Endothelial cell of umbilical vein (primary cell): ENCODE measurements around the gene HMGCL. TPM values are rescaled to one million over a fixed set of nuclear protein-coding genes. Genes with fewer than 3 reads are reported as not detected.

Source experiments
- BruUV-seq: library from RNA; stranded (reverse); fragments of 400-500 nt; replicated peaks from 2 replicates; lab custom pipeline; 2021; lab: Mats Ljungman, UMichigan
- CTCF ChIA-PET: fragments of 300-600, 350-600 bp; sonication (Branson Sonifier 250); formaldehyde crosslinking; loops from one replicate; lab custom pipeline; 2021; ENCODE audit warnings: antibody characterized with exemption, inconsistent platforms; lab: Charles Lee
- POLR2A ChIA-PET: fragments of 300-600, 350-600 bp; sonication (Branson Sonifier 250); formaldehyde crosslinking; loops from one replicate; lab custom pipeline; 2021; ENCODE audit warnings: antibody characterized with exemption, inconsistent platforms; lab: Charles Lee
- DNase-seq: peaks from one replicate; pipeline ENCODE4 v3.0.0-alpha.2; 2011; ENCODE audit warnings: low read depth, low spot score
- FAIRE-seq: peaks from 2 replicates; lab custom pipeline; 2011; peaks lifted over from hg19 to GRCh38; lab: Jason Lieb, UNC
- H2AFZ ChIP-seq: 2 replicates; pipeline ENCODE4 v1.6.0; 2012; ENCODE audit warnings: low read depth, low read length, control low read depth, inconsistent platforms
- H3K27ac ChIP-seq: 2 replicates; pipeline ENCODE4 v1.5.1; 2011; ENCODE audit warnings: low read depth, mild to moderate bottlenecking, control low read depth, low read length, moderate library complexity; ENCODE audit not compliant: insufficient read depth
- H3K27me3 ChIP-seq, 2 experiments: 2 replicates each; pipeline versions ENCODE4 v1.6.0 to v1.6.1; 2011; ENCODE audit warnings: low read length in 2 of 2, mixed read lengths in 1 of 2; ENCODE audit not compliant: control insufficient read depth in 2 of 2, insufficient read depth in 2 of 2
- H3K36me3 ChIP-seq, 2 experiments: 2 replicates in 1 of 2; 3 replicates in 1 of 2; pipeline ENCODE4 v1.5.1; 2011; ENCODE audit warnings: low read length in 2 of 2, mild to moderate bottlenecking in 1 of 2, moderate library complexity in 1 of 2; ENCODE audit not compliant: control insufficient read depth in 2 of 2, insufficient read depth in 2 of 2; ENCODE audit errors: extremely low read depth in 1 of 2
- H3K4me1 ChIP-seq: 3 replicates; pipeline ENCODE4 v1.5.1; 2011; ENCODE audit warnings: mild to moderate bottlenecking, low read length; ENCODE audit not compliant: control insufficient read depth, insufficient read depth; ENCODE audit errors: extremely low read depth
- H3K4me2 ChIP-seq: 2 replicates; pipeline ENCODE4 v1.6.1; 2011; ENCODE audit warnings: low read length, control low read depth, mixed read lengths; ENCODE audit not compliant: insufficient read depth
- H3K4me3 ChIP-seq, 3 experiments: fragments of 200-600 bp in 1 of 3; sonication (generic), shearing (Covaris generic) in 1 of 3; replicated peaks in 1 of 3; 2 replicates each; pipeline ENCODE4 v1.5.1; 2011 to 2016; ENCODE audit warnings: control low read depth in 3 of 3, low read length in 3 of 3, mild to moderate bottlenecking in 2 of 3, inconsistent platforms in 1 of 3, low read depth in 1 of 3, moderate library complexity in 1 of 3; ENCODE audit not compliant: insufficient read depth in 1 of 3
- H3K79me2 ChIP-seq: 2 replicates; pipeline ENCODE4 v1.6.0; 2012; ENCODE audit warnings: low read length, inconsistent platforms; ENCODE audit not compliant: control insufficient read depth, insufficient read depth
- H3K9ac ChIP-seq: replicated peaks from 2 replicates; pipeline ENCODE3; 2011; ENCODE audit warnings: low read length, control low read depth; ENCODE audit not compliant: insufficient read depth; ENCODE audit errors: extremely low read depth
- H3K9me1 ChIP-seq: replicated peaks from 3 replicates; pipeline ENCODE4 v1.6.0; 2011; ENCODE audit warnings: mild to moderate bottlenecking, low read length; ENCODE audit not compliant: control insufficient read depth, insufficient read depth; ENCODE audit errors: extremely low read depth
- H3K9me3 ChIP-seq: replicated peaks from 2 replicates; pipeline ENCODE4 v1.5.1; 2012; ENCODE audit warnings: low read length, inconsistent platforms; ENCODE audit not compliant: control insufficient read depth, insufficient read depth
- H4K20me1 ChIP-seq: replicated peaks from 2 replicates; pipeline ENCODE3; 2011; ENCODE audit warnings: mild to moderate bottlenecking, low read length; ENCODE audit not compliant: control insufficient read depth, insufficient read depth; ENCODE audit errors: extremely low read depth
- EZH2 ChIP-seq: IDR thresholded peaks from 2 replicates; pipeline ENCODE4 v1.6.1; 2012; ENCODE audit warnings: borderline replicate concordance, low read depth, mild to moderate bottlenecking, moderate library complexity, low read length, inconsistent platforms; ENCODE audit not compliant: severe bottlenecking
- JUN ChIP-seq: IDR thresholded peaks from 2 replicates; pipeline ENCODE4 v1.6.1; 2011; ENCODE audit warnings: borderline replicate concordance, low read depth; ENCODE audit not compliant: insufficient read length, insufficient read depth
- POLR2AphosphoS5 ChIP-seq: IDR thresholded peaks from 2 replicates; pipeline ENCODE4 v1.6.1; 2012; ENCODE audit warnings: low read depth, mild to moderate bottlenecking, control low read depth, low read length, moderate library complexity; ENCODE audit not compliant: insufficient read depth
- dilution Hi-C: fragments of 300-500 bp; cut with MboI; formaldehyde crosslinking; loops from one replicate; pipeline ENCODE4 v1.15.0; 2019; ENCODE audit warnings: low sequenced_read_pairs; ENCODE audit not compliant: extremely low pct_ligation_motif_present
- intact Hi-C: fragments of 100-400 bp; cut with micrococcal nuclease; formaldehyde crosslinking; loops from one replicate; pipeline ENCODE4 v1.10.0; 2022
- polyA plus RNA-seq, 4 experiments: library from polyadenylated mRNA; depleted of rRNA in 3 of 4; stranded (reverse) in 3 of 4; unstranded in 1 of 4; fragments of >200 nt; gene quantifications; 2 replicates each; pipeline versions ENCODE4 v1.2.1 to v1.2.3, GENCODE V29; 2011 to 2012; ENCODE audit warnings: missing spikeins in 1 of 4
- total RNA-seq: library from RNA; stranded (reverse); gene quantifications from 2 replicates; pipeline ENCODE4 v1.2.3, GENCODE V29; 2021
- TF ChIP-seq, protein P1 (sequence below), 2 donors: IDR thresholded peaks; 1 replicate in 1 of 2; 2 replicates in 1 of 2; pipeline ENCODE4 v1.5.1; 2011; ENCODE audit warnings: low read length in 2 of 2, mild to moderate bottlenecking in 2 of 2, moderate library complexity in 2 of 2, control low read depth in 1 of 2, inconsistent platforms in 1 of 2, low read depth in 1 of 2; ENCODE audit not compliant: insufficient read depth in 1 of 2; ENCODE audit errors: extremely low read depth in 1 of 2

The HMGCL gene
- total and polyA plus RNA-seq, 2 donors (not counting 3 experiments of a cell fraction or from before 2014, with no cell fraction given), result 24.2 to 30.0 TPM

DNA sequence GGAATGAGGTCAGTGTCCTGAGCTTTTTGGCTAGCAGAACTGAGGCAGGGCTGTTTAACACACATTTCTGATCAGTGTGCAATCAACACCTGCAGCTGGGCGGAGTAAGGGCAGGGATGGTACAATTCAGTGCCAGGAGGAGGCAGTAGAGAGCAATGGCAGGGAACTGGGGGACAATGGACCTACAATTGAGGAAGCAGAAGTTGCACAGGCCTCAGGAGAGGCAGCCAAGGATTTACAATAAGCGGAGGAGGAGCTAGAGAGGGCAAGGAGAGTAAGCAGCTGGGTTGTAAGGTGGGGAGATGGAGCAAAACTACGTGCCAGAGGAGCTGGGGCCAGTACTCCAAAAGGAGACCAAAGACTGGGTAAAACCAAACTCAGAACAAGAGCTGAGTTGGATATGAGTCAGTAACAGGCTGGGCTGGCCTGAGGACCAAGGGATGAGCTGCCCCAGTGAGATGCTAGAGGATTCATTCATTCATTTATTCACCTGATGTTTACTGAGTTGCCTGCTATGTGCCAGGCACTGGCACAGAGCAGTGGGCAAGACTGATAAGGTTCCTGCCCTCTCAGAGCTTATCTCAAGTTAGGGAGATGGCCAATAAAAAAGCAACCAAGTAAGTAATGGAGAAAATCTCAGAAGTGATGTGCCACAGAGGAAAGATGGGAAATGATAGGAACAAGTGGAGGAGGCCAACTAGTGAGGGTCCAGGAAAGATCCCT is 14.2 kb downstream of the HMGCL start:
- no peaks in the 10 kb centered on the region for H4K20me1 ChIP-seq
- BruUV-seq, result no TSS peak
- H3K27me3 ChIP-seq, result no peaks in the 10 kb centered on the region
- FAIRE-seq (peak; percentile 64), DNase-seq (peak; percentile 52)
- no peak overlapping the region for H3K4me3 ChIP-seq
- no peaks in the 10 kb centered on the region for H3K4me1 ChIP-seq
- H3K27ac ChIP-seq, result no peak overlapping the region
- peaks cover 0 to 6% of the 10 kb centered on the region in 2 experiments for H3K36me3 ChIP-seq
- no peak overlapping the region for H3K9ac ChIP-seq
- ChIA-PET CTCF (interaction anchor here (0.7 to 4.0 kb wide), 23 partner anchors 8 to 218 kb away, joined by 3 to 28 read pairs (median 5); partner anchors contain the start of genes FUCA1, GALE and HMGCL), POLR2A (interaction anchor here (0.8 to 1.0 kb wide), 2 partner anchors 12 to 14 kb away, joined by 3 to 4 read pairs; partner anchors contain the start of gene HMGCL)
- no peaks in the 10 kb centered on the region for H3K9me1 ChIP-seq
- no peak overlapping the region for H3K4me2 ChIP-seq
- no peaks in the 10 kb centered on the region for H3K79me2 ChIP-seq
- no peak overlapping the region for H2AFZ ChIP-seq
- intact Hi-C loops (no loop called here), dilution Hi-C loops (no loop called here)
- H3K9me3 ChIP-seq, result no peaks in the 10 kb centered on the region
- TF ChIP-seq, protein P1, sequence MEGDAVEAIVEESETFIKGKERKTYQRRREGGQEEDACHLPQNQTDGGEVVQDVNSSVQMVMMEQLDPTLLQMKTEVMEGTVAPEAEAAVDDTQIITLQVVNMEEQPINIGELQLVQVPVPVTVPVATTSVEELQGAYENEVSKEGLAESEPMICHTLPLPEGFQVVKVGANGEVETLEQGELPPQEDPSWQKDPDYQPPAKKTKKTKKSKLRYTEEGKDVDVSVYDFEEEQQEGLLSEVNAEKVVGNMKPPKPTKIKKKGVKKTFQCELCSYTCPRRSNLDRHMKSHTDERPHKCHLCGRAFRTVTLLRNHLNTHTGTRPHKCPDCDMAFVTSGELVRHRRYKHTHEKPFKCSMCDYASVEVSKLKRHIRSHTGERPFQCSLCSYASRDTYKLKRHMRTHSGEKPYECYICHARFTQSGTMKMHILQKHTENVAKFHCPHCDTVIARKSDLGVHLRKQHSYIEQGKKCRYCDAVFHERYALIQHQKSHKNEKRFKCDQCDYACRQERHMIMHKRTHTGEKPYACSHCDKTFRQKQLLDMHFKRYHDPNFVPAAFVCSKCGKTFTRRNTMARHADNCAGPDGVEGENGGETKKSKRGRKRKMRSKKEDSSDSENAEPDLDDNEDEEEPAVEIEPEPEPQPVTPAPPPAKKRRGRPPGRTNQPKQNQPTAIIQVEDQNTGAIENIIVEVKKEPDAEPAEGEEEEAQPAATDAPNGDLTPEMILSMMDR (IDR thresholded peaks at IDR 0.05; ENCODE audit: extremely low read depth in 1 of 2, insufficient read depth in 1 of 2, low read depth in 1 of 2, low read length in 2 of 2), result peak; percentile 69 to 72
- TF ChIP-seq POLR2AphosphoS5, result no peak

GRCh38 chr1:23809751-23810171 is 15.5 kb downstream of the HMGCL start:
- H3K9me1 ChIP-seq, result no peaks in the 10 kb centered on the region
- H2AFZ ChIP-seq, result no peak overlapping the region
- dilution Hi-C loops (no loop called here), intact Hi-C loops (loop anchor here (1.0 to 5.0 kb wide), 7 partner anchors 16 to 303 kb away; partner anchors contain the start of genes FUCA1, HMGCL, MYOM3 and PNRC2)
- H3K4me2 ChIP-seq, result no peak overlapping the region
- peak; percentile 74 for DNase-seq
- peak; percentile 78 for FAIRE-seq
- peaks cover 0 to 4% of the 10 kb centered on the region in 2 experiments for H3K36me3 ChIP-seq
- no peaks in the 10 kb centered on the region for H3K79me2 ChIP-seq
- no peak overlapping the region for H3K27ac ChIP-seq
- ChIA-PET CTCF (interaction anchor here (0.6 to 4.0 kb wide), 16 partner anchors 9 to 219 kb away, joined by 3 to 28 read pairs (median 8); partner anchors contain the start of genes GALE and HMGCL), POLR2A (no interaction called here)
- no peak overlapping the region for H3K9ac ChIP-seq
- H3K27me3 ChIP-seq, result no peaks in the 10 kb centered on the region
- no peaks in the 10 kb centered on the region for H4K20me1 ChIP-seq
- no peaks in the 10 kb centered on the region for H3K4me1 ChIP-seq
- no peak overlapping the region for H3K4me3 ChIP-seq
- no peaks in the 10 kb centered on the region for H3K9me3 ChIP-seq
- BruUV-seq, result no TSS peak
- TF ChIP-seq EZH2 (no peak), JUN (peak; percentile 44)
- TF ChIP-seq, protein P1 (IDR thresholded peaks at IDR 0.05; ENCODE audit: extremely low read depth in 1 of 2, insufficient read depth in 1 of 2, low read depth in 1 of 2, low read length in 2 of 2), result peak; percentile 88 to 91
